GM19463 (cell line): ENCODE data around the gene B3GALNT1.

Source experiments
- ATAC-seq: cut with Tn5 transposase; IDR thresholded peaks from one replicate; pipeline ENCODE4 v1.9.1; 2021; ENCODE audit warnings: mild to moderate bottlenecking, moderate library complexity; ENCODE audit not compliant: unreplicated experiment

The B3GALNT1 gene, protein sequence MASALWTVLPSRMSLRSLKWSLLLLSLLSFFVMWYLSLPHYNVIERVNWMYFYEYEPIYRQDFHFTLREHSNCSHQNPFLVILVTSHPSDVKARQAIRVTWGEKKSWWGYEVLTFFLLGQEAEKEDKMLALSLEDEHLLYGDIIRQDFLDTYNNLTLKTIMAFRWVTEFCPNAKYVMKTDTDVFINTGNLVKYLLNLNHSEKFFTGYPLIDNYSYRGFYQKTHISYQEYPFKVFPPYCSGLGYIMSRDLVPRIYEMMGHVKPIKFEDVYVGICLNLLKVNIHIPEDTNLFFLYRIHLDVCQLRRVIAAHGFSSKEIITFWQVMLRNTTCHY

DNA sequence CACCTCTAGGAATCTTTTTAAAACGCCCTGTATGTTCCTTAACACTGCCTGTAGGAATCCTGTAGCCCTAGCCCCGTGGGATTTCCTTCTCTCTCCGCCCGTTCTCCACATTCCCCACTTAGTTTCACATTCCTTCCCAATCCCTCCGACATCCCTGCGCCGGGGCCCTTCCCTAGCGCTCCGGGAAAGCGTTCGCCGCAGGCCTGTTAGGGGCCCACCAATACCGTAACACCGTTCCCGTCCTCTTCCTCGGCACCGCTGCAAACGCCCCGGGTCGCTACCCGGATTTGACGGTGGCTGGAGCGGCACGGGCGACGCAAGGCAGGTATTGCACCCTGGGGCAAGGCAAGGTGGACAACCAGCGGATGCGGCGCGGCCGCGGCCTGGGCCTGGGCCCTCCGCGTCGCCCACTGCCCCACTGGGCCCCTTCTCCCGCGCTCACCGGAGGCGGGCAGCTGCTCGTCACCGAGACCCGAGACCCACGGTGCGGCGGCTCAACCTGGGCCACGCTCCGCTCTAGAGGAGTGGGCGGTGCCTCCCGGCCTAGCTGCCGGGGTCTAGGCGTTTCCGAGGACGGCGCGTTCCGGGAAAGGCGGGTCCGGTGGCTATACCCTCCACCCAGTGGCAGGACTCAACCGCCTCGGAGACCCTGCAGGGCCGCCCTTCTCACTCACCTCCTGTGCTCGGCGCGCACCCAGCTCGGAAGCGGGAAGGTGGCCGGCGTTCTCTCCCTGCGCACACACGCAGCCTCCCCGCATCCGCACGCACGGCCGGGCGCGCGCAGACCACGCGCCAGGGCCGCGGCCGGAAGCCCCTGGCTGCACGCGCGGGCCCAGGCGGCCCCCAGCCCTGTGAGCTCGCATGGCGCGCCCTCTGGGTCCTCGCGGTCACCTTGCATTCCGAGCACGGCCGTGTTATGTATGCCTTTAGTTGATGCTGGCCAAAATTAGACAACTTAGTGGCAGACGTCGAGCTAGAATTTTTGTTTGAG lies at the start of gene B3GALNT1:
B3GALNT1 (minus strand) TSS at position 789 of the 991 bp plus-strand sequence. CDS start 18,595 bp downstream, outside the sequence.
- ATAC-seq, result peak; percentile 81

DNA sequence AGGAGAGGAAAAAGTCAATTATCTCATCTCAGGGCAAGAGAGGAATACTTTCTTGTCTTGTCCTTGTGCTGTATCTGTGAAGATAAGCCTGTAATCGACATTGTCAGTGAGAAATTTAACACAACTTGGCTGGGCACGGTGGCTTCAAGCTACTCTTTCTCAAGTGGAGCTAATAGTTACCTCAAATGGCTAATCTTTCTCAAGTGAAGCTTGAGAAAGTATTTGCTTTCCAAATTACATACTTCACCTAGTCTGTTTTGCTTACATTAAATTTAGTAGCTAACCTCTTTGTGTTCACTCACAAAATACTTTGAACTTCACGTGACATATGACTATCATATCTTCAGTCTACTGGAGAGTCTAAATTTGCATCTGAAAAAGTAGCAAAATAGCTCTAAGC lies 48.3 kb upstream of the B3GALNT1 start:
- ATAC-seq, result no peak

DNA sequence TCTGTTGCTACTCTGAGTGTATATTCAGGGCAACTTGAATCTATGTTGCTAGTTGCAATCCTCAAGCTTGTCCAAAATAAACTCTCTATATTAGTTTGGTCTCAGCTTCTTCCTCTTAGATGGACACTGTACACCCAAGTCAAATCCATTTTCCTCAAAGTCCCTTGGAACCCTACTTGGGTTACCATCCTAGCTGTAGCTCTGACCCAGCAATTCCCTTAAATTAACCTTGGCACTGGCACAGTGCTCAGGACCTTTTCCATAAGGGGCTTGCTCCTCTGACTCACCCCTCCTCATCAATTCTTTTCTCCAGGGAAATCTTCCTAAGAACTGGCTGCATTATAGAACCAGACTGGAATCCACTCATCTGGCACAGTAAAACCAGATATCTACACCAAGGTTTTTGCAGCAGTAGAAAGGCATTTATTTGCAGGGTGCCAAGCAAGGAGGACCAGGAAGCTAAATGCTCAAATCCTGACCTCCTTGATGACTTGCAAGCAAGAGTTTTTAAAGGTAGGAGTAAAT lies 44.9 kb upstream of the B3GALNT1 start:
- ATAC-seq, result no peak

DNA sequence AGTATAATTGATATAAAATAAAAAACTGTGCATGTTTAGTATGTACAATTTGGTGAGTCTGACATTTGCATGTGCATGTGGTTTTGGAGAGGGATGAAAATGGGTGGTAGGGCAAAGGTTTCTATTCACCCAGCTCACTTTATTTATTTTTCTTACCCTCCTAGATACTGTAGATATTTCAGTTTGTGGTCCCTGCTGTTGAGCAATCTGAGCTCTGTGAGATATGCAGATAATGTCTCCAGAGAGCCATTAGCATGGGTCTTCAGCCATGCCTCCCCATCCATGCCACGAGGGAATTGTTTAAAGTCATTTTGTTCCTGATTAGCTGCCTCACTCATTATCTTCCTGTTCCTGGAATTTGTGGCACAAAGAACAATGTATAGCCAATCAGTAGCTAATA lies 44.4 kb upstream of the B3GALNT1 start:
- ATAC-seq, result no peak

DNA sequence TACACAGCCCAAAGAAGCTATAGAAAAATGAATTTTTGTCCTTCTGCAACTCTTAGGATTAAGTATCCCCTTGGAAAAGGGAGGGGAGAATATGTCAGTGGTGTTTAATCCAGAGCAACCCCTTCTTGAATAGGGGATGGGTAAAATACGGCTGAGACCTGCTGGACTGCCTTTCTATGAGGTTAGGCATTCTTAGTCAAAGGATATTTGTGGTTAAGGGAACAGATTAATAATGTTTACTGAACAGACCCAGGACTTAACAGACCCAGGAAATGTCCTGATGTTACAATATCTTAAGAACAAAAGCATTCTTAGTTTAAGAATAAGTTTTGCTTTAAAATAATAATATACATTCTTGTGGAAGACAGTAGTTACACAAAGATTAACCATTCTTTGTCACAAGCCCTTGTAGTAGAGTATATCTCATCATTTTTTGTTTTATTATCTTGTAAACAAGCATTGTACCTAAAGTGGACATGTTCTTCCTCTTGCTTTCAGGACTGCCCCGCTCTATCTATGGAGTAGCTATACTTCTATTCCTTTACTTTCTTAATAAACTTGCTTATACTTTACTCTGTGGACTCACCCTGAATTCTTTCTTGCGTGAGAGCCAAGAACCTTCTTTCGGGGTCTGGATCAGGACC lies 43.8 kb upstream of the B3GALNT1 start:
- no peak for ATAC-seq

DNA sequence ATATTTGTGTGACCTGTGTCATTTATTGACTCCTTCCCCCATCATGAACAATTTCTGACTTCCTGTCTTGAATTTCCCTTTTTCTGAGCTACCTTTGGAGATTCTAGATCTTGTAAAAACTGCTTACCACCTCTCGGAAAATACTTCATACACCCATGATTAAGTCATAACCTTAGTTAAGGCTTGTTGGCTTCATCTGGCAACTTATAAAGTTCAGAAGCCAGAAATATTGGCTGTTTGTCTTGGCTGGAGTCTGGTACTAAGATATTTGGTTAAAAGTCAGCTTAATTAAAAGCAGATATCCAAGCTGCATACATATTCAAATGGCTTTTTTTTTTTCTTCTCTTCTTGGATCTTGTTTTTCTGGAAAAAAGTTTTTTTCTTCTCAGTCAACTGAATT lies 37.3 kb upstream of the B3GALNT1 start:
- ATAC-seq, result no peak

DNA sequence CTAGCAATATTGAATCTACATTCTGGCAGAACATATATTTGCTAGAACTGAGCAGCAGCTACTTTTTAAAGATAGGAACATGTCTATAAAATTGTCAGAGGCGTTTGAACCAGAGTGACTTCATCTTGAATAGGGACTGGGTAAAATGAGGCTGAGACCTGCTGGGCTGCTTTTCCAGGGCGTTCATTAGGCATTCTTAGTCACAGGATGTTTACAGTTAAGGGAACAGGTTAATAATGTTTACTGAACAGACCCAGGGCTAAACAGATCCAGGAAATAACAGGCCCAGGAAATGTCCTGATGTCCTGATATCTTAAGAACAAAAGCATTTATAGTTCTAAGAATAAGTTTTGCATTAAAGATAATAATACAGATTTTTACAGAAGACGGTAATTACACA lies 34.5 kb upstream of the B3GALNT1 start:
- no peak for ATAC-seq

DNA sequence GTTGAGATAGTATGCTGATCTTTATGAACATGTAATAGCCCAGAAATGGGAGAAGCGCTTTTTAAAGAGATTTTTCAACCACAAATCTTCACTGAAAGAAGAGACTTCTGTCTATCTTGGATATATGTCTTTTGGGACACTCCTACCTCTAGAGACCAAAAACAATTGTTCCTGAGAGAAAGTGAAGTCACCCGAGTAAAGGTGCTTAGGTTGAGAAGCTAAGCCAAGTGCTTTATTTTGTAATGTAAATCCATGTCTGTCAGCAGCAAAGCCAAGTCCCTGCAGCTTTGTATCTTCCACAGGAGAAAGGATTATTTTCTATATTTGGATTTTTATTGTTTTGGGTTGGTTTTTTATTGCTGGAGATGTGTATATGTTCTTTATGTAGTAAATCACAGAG lies 32.1 kb upstream of the B3GALNT1 start:
- no peak for ATAC-seq

DNA sequence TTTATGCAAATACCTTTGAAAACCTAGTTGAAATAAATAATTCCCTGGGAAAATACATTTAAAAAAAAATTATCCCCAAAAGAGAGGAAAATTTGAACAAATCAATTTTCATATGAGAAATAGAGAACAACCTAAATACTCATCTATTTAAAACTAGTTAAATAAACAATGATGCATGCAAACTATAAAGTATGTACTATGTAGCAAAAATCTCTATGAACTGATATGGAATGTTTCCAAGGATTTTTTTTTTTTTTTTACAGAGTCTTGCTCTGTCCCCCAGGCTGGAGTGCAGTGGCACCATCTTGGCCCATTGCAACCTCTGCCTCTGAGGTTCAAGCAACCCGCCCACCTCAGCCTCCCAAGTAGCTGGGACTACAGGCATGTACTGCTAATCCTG lies 27.2 kb upstream of the B3GALNT1 start:
- ATAC-seq, result no peak

DNA sequence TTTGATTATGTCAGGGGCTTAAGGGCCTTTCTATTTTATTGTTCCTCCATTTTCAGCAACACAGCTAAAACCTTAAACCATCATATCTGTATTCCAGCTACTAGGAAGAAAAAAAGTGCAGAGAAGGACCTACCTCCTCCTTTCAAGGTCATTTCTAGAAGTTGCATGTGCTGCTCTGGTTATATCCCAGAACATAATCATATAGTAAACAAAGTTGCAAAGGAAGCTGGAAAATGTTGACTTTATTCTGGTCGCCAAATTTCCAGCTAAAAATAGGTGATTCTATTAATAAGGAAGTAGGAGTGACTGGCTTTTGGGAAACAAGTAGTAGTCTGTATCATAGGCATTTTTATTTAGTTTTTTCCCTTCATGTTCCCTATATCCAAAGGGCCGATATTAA lies 21.3 kb upstream of the B3GALNT1 start:
- ATAC-seq, result no peak

DNA sequence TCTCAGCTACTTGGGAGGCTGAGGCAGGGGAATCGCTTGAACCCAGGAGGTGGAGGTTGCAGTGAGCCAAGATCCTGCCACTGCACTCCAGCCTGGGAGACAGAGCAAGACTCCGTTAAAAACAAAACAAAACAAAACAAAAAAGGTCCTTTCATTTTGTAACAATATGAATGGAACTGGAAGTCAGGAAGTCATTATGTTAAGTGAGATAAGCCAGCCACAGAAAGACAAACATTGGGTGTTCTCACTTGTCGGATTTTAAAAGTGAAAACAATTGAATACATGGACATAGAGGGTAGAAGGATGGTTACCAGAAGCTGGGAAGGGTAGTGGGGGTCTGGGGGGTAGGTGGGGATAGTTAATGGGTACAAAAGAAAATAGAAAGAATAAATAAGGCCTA lies 12.5 kb upstream of the B3GALNT1 start:
- no peak for ATAC-seq

DNA sequence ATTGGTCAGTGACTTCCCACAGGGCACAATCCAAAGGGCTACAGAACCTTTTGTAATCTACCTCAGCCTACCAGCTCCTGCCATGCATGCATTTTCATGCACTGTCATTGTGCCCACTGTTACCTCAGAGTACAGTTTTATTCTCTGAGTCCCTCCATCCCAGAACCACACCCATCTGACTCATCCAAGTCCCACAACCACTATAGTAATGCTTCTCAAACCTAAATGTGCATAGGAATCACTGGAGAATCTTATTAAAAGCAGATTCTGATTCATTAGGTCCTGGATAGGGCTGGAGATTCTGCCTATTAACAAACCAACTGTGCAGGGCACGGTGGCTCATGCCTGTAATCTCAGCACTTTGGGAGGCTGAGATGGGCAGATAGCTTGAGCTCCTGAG lies 3.7 kb upstream of the B3GALNT1 start:
- no peak for ATAC-seq

DNA sequence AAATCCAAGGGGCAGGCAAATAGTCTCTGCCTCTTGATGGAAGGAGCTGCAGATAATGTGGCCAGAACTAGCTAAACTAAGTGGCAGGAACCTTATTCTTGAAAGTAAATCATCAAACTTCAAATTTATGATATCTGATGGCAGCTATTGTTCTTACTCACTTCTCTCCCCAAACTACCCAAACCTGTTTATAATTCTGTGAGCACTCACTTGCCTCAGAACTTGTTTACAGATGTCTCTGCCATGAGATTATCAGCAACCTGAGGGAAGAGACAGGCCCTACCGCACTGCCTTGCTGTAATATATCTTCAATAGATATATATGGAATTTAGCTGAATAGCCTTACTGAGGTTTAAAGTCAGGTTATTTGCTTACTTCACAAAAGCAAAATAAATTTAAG lies 2.2 kb upstream of the B3GALNT1 start:
- ATAC-seq, result no peak

DNA sequence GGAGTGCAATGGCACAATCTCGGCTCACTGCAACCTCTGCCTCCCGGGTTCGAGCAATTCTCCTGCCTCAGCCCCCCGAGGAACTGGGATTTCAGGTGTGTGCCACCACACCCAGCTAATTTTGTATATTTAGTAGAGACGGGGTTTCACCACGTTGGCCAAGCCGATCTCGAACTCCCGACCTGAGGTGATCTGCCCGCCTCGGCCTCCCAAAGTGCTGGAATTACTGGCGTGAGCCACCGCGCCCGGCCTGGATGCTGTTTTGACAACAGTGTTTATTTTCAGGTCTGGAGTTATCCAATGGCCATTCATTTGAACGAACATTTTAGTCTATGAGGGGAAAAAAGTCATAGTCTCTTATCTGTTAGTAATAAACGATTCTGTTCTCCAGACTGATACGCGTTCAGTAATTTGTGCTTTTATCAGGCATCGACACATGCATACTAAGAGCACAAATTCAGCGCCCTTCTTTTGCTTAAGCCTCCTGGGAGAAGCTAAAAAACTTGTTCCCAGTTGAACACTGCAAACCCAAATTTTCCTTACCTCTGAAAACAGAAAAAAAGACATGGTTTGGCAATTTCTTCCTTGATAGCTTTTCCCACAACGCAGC lies 1.3 kb downstream of the B3GALNT1 start:
- no peak for ATAC-seq

DNA sequence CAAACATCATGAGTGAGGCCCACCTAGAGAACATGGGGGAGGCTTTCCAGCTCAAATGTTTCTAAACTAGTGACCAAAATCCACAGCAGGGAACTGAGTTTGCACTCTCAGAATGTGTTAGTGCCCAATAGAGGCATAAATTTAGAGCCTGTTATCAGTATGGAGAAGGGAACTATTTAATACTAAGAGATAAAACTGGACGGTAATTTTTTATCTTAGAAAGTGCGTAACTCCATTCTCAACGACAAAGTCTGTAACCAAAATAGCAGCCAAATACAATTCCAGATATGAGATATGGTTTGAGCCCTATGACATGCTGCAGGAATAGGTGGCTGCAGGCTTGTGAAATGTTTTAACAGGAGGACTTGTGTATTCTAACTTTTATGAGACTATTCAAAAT lies 3.5 kb downstream of the B3GALNT1 start:
- no peak for ATAC-seq

DNA sequence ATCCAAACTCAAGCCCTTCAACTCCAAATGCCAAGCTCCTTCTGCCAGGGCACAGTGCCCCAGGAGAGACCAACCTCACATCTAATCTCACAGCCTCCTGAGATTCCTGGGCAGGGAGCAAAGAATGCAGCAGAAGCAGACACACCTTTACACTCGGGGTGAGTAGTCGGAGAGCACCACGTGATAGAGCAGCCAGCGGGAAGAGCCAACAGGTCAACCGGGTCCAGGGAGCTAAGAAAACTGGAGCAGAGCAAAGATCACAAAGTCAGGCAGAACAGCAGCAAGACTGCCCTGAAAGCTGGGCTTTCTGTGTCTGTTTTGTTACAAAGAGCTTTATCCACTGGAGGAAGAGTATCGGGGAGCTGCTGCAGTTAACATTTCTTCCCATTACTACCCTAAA lies 4.2 kb downstream of the B3GALNT1 start:
- no peak for ATAC-seq

DNA sequence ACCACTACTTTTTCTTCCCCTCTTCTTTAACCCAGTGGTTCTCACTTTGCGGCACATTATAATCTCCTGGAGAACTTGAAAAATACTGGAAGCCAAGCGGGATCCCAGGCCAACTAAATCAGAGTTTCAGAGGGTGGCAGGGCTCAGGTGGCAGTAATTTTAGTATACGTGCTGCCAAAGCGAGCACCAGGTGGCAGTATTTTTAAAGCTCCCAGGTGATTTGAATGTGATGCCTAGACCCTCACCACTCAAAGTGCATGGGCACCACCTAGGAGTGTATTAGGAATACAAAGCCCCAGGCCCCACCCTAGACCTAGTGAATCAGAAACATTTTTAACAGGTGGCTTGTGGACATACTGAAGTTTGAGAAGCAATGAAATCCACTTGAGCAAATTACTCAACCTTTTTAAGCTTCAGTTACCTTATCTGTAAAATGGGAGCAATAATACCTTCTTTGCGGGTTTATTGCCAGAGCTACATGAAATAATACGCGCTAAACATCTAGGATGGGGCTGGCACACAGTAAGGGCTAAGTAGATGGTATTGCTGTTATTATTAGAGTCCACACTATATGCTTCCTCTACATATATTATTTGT lies 8.3 kb downstream of the B3GALNT1 start:
- no peak for ATAC-seq

DNA sequence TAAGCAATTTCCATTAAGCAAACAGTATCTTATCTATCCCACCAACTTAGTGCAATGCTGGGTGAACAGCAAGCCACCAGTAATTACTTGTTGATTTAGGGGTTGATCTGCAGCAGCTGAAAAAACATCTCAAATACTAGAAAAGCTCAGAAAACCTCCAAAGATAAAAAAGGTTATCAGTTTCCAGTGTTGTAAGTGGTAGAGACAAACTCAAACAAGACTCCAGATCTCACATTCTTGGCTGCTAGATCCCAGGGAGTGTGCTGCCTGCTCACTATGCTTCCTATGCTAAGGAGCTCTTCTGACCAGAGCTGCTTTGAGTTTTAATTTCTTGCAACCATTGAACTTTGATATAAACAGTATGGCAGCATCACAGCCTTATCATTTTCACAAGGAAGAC lies 11.3 kb downstream of the B3GALNT1 start:
- no peak for ATAC-seq

DNA sequence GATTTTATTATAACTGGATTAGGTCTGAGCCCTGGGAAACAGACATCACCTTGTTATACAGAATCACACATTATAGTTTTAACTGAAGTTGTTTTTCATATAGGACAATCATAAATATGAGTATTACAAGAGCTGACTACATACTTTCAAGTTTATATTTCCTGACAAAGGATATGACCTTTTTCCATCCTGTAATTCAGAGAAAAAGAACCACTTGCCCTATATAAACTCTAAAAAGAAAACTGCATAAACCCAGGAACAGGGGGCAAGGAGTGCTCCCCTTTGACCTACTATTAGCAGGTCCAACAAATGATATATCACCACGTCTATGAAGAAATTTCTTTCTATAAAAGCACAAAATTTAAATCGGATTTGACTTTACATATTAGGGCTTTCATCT lies 20.9 kb downstream of the B3GALNT1 start:
- no peak for ATAC-seq

DNA sequence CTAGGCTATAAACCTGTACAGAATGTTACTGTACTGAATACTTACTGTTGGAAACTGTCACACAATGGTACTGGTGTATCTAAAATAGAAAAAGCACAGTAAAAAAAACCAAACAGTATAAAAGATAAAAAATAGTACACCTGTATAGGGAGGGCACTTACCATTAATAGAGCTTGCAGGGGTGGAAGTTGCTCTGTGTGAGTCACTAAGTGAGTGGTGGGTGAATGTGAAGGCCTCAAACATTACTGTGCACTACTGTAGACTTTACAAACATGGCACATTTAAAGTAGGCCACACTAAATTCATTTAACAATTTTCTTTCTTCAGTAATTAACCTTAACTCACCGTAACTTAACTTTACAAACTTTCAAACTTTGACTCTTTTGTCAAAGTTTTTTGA lies 22.0 kb downstream of the B3GALNT1 start:
- no peak for ATAC-seq
